GM04503 (cell line): ENCODE results near the gene TXNL4A.
"Not testable (repeated sequence)": the region's sequence is repeated elsewhere in the genome, so short reads cannot be mapped to it uniquely, and the experiment has no call there.

Experiments
- DNase-seq: peaks from one replicate; pipeline ENCODE4 v3.0.0-alpha.2; 2012; ENCODE audit warnings: low read depth

The TXNL4A gene

GRCh38 chr18:79988451-79989194 is at the start of gene TXNL4A:
Gene TXNL4A (minus strand): TSS chr18:79988563. CDS start chr18:79988392, 171 bp downstream.
- no peak for DNase-seq

GRCh38 chr18:80037300-80037699 is 48.9 kb upstream of the TXNL4A start:
- no peak for DNase-seq

GRCh38 chr18:80035997-80036396 is 47.6 kb upstream of the TXNL4A start:
- no peak for DNase-seq

- DNase-seq = no peak
Observed at GRCh38 chr18:80034852-80035406, 46.6 kb upstream of the TXNL4A start.

- peak; percentile 79 for DNase-seq
Observed at GRCh38 chr18:80034068-80034851, 45.9 kb upstream of the TXNL4A start, which contains the start of gene RBFA. Gene RBFA (plus strand): TSS chr18:80034434. CDS start chr18:80034496, 62 bp downstream.

GRCh38 chr18:80033181-80034067 is 45.1 kb upstream of the TXNL4A start:
- DNase-seq = no peak

GRCh38 chr18:80029690-80030089 is 41.3 kb upstream of the TXNL4A start:
- DNase-seq = no peak

- DNase-seq = peak; percentile 75
Observed at GRCh38 chr18:80027719-80028118, 39.4 kb upstream of the TXNL4A start.

- no peak for DNase-seq
Observed at GRCh38 chr18:80026363-80026762, 38.0 kb upstream of the TXNL4A start.

GRCh38 chr18:80023173-80023572 is 34.8 kb upstream of the TXNL4A start:
- DNase-seq = no peak

- DNase-seq = no peak
Observed at GRCh38 chr18:80022613-80023012, 34.2 kb upstream of the TXNL4A start.

GRCh38 chr18:80012714-80013113 is 24.4 kb upstream of the TXNL4A start:
- no peak for DNase-seq

GRCh38 chr18:80011496-80012137 is 23.3 kb upstream of the TXNL4A start:
- DNase-seq = not testable (repeated sequence)

GRCh38 chr18:80010551-80010906 is 22.2 kb upstream of the TXNL4A start:
- DNase-seq = no peak

GRCh38 chr18:80009661-80010550 is 21.5 kb upstream of the TXNL4A start:
- peak; percentile 95 for DNase-seq

- no peak for DNase-seq
Observed at GRCh38 chr18:80006724-80007123, 18.4 kb upstream of the TXNL4A start.

GRCh38 chr18:80004600-80005342 is 16.4 kb upstream of the TXNL4A start:
- DNase-seq = no peak

- no peak for DNase-seq
Observed at GRCh38 chr18:80002468-80002867, 14.1 kb upstream of the TXNL4A start.

- no peak for DNase-seq
Observed at GRCh38 chr18:80000877-80001276, 12.5 kb upstream of the TXNL4A start.

GRCh38 chr18:79999701-80000100 is 11.3 kb upstream of the TXNL4A start:
- not testable (repeated sequence) for DNase-seq
